NCI-H146 treated with DMSO at 0.1 percent for 48 hours (cell line): ENCODE results near the gene SYNGR1.

Experiments used
- DNase-seq: peaks from one replicate; lab custom pipeline; 2025; ENCODE audit not compliant: unreplicated experiment; lab: John Stamatoyannopoulos, UW

The SYNGR1 gene

GRCh38 chr22:39428597-39429071, 78.8 kb downstream of the SYNGR1 start:
- DNase-seq: peak; percentile 80

GRCh38 chr22:39429186-39429585, 79.4 kb downstream of the SYNGR1 start:
- no peak for DNase-seq

GRCh38 chr22:39429916-39430575, 80.3 kb downstream of the SYNGR1 start:
- no peak for DNase-seq

- DNase-seq: no peak
These were observed 80.9 kb downstream of the SYNGR1 start for GRCh38 chr22:39430576-39431150.

GRCh38 chr22:39431216-39431801, 81.5 kb downstream of the SYNGR1 start:
- no peak for DNase-seq

GRCh38 chr22:39431821-39432251, 82.0 kb downstream of the SYNGR1 start:
- no peak for DNase-seq

GRCh38 chr22:39432361-39432811, 82.6 kb downstream of the SYNGR1 start:
- no peak for DNase-seq

- no peak for DNase-seq
These were observed 83.9 kb downstream of the SYNGR1 start for GRCh38 chr22:39433476-39434242.

GRCh38 chr22:39434243-39434653, 84.5 kb downstream of the SYNGR1 start:
- no peak for DNase-seq

GRCh38 chr22:39434721-39435120, 84.9 kb downstream of the SYNGR1 start:
- no peak for DNase-seq
